A549 (cell line): Measurements from ENCODE around the gene RASA2. TPM values are rescaled to one million over a fixed set of nuclear protein-coding genes. Genes with fewer than 3 reads are reported as not detected.

ENCODE experiments used
- ATAC-seq, 2 experiments: fragments of 200-7000 bp in 1 of 2; fragments of >200 bp in 1 of 2; cut with Nextera tagmentation in 1 of 2; cut with Tn5 transposase in 1 of 2; 3 replicates each; pipeline versions ENCODE4 v1.8.0 to v1.9.1; 2018 to 2020; ENCODE audit warnings: mild to moderate bottlenecking in 1 of 2, moderate library complexity in 1 of 2
- CTCF ChIA-PET: fragments of 300-600 bp; sonication (Branson Sonifier 250); formaldehyde crosslinking; extraction: SDS; loops from one replicate; lab custom pipeline; 2021; ENCODE audit warnings: antibody characterized with exemption, inconsistent platforms; lab: Yijun Ruan, JAX
- POLR2A ChIA-PET: fragments of 350-600 bp; formaldehyde crosslinking; extraction: SDS; loops from one replicate; lab custom pipeline; 2021; ENCODE audit warnings: antibody characterized with exemption, inconsistent platforms; lab: Yijun Ruan, JAX
- DNase-seq, 2 experiments: peaks; one replicate each; pipeline versions ENCODE4 v3.0.0 to v3.0.0-alpha.2; 2011 to 2016; ENCODE audit warnings: low read depth in 1 of 2, low spot score in 1 of 2
- FAIRE-seq: peaks from 2 replicates; lab custom pipeline; 2011; peaks lifted over from hg19 to GRCh38; lab: Jason Lieb, UNC
- H3K27ac ChIP-seq, 2 experiments: fragments of >200 bp; sonication (Bioruptor Twin); formaldehyde crosslinking; 3 replicates each; pipeline ENCODE4 v1.5.1; 2016 to 2017
- H3K4me1 ChIP-seq: fragments of >200 bp; sonication (Bioruptor Twin); formaldehyde crosslinking; 3 replicates; pipeline ENCODE4 v1.6.1; 2016
- H3K4me2 ChIP-seq: fragments of >200 bp; sonication (Bioruptor Twin); formaldehyde crosslinking; 3 replicates; pipeline ENCODE4 v1.6.1; 2016
- H3K4me3 ChIP-seq: fragments of >200 bp; sonication (Bioruptor Twin); formaldehyde crosslinking; 3 replicates; pipeline ENCODE4 v1.5.1; 2016
- H3K9me3 ChIP-seq: fragments of >200 bp; sonication (Bioruptor Twin); formaldehyde crosslinking; 3 replicates; pipeline ENCODE4 v1.6.1; 2016
- BHLHE40 ChIP-seq: IDR thresholded peaks from 2 replicates; pipeline ENCODE4 v1.6.1; 2012; ENCODE audit warnings: low read depth, low read length, inconsistent platforms
- CHD2 ChIP-seq: fragments of 150-350 bp; IDR thresholded peaks from 2 replicates; pipeline ENCODE4 v1.6.1; 2014; ENCODE audit warnings: low read length; ENCODE audit not compliant: partially characterized antibody
- EHMT2 ChIP-seq: fragments of 200-600 bp; sonication (generic); IDR thresholded peaks from 2 replicates; pipeline ENCODE4 v1.6.1; 2016; ENCODE audit warnings: antibody characterized with exemption, low read depth, mild to moderate bottlenecking, moderate library complexity
- EP300 ChIP-seq, 2 experiments: fragments of >200 bp; sonication (Bioruptor Twin); formaldehyde crosslinking; IDR thresholded peaks; 2 replicates in 1 of 2; 3 replicates in 1 of 2; pipeline ENCODE4 v1.6.1; 2016 to 2017
- ESRRA ChIP-seq: fragments of 150-350 bp; IDR thresholded peaks from 2 replicates; pipeline ENCODE4 v1.6.1; 2014; ENCODE audit warnings: mild to moderate bottlenecking, low read length, borderline replicate concordance
- FOSB ChIP-seq: fragments of 250-450 bp; sonication (Bioruptor Pico); IDR thresholded peaks from 2 replicates; pipeline ENCODE4 v1.5.0; 2020; ENCODE audit warnings: mild to moderate bottlenecking, moderate library complexity
- HEYL ChIP-seq: fragments of 250-450 bp; sonication (Bioruptor Pico); IDR thresholded peaks from 2 replicates; pipeline ENCODE4 v1.8.0; 2021; ENCODE audit warnings: mild to moderate bottlenecking, moderate library complexity
- HOXA7 ChIP-seq: fragments of 250-450 bp; sonication (Bioruptor Pico); IDR thresholded peaks from 2 replicates; pipeline ENCODE4 v1.5.0; 2020; ENCODE audit warnings: mild to moderate bottlenecking, moderate library complexity
- HOXB13 ChIP-seq: fragments of 250-450 bp; sonication (Bioruptor Pico); IDR thresholded peaks from 2 replicates; pipeline ENCODE4 v1.5.0; 2020; ENCODE audit warnings: low read depth, mild to moderate bottlenecking, moderate library complexity
- HOXB5 ChIP-seq: fragments of 250-450 bp; sonication (Bioruptor Pico); IDR thresholded peaks from 2 replicates; pipeline ENCODE4 v1.5.0; 2020; ENCODE audit warnings: mild to moderate bottlenecking, moderate library complexity
- JUN ChIP-seq, 2 experiments: fragments of >200 bp; sonication (Bioruptor Twin); formaldehyde crosslinking; IDR thresholded peaks; 2 replicates in 1 of 2; 3 replicates in 1 of 2; pipeline ENCODE4 v1.6.1; 2016 to 2017
- JUNB ChIP-seq: fragments of >200 bp; sonication (Bioruptor Twin); formaldehyde crosslinking; IDR thresholded peaks from 2 replicates; pipeline ENCODE4 v1.6.1; 2016
- MAFK ChIP-seq: fragments of 450-650 bp; IDR thresholded peaks from 2 replicates; pipeline ENCODE4 v1.6.1; 2014; ENCODE audit not compliant: partially characterized antibody
- MAZ ChIP-seq: fragments of 150-350 bp; IDR thresholded peaks from 2 replicates; pipeline ENCODE4 v1.6.1; 2014; ENCODE audit warnings: antibody characterized with exemption, low read depth, low read length, borderline replicate concordance
- NR3C1 ChIP-seq: fragments of >200 bp; sonication (Bioruptor Twin); formaldehyde crosslinking; IDR thresholded peaks from 3 replicates; pipeline ENCODE4 v1.6.1; 2017
- PHF8 ChIP-seq: fragments of 200-600 bp; sonication (generic); IDR thresholded peaks from 2 replicates; pipeline ENCODE4 v1.6.1; 2016; ENCODE audit warnings: low read depth, mild to moderate bottlenecking, antibody characterized with exemption, moderate library complexity, borderline replicate concordance
- POLR2AphosphoS2 ChIP-seq: conservative IDR thresholded peaks from 2 replicates; pipeline ENCODE4 v1.6.1; 2012; ENCODE audit warnings: low read length, improper control_type of control experiment, inconsistent platforms
- RAD21 ChIP-seq, 2 experiments: fragments of >200 bp in 1 of 2; sonication (Bioruptor Twin) in 1 of 2; formaldehyde crosslinking in 1 of 2; IDR thresholded peaks in 1 of 2; conservative IDR thresholded peaks in 1 of 2; 2 replicates in 1 of 2; 3 replicates in 1 of 2; pipeline ENCODE4 v1.6.1; 2012 to 2018; ENCODE audit warnings: inconsistent platforms in 1 of 2
- REST ChIP-seq: fragments of 200-600 bp; sonication (generic); IDR thresholded peaks from 2 replicates; pipeline ENCODE4 v1.6.1; 2016; ENCODE audit warnings: antibody characterized with exemption, mild to moderate bottlenecking, moderate library complexity
- SREBF2 ChIP-seq: fragments of 450-650 bp; IDR thresholded peaks from 2 replicates; pipeline ENCODE4 v1.6.1; 2014; ENCODE audit warnings: mild to moderate bottlenecking, moderate library complexity
- TFCP2L1 ChIP-seq: fragments of 250-450 bp; sonication (Bioruptor Pico); IDR thresholded peaks from 2 replicates; pipeline ENCODE4 v1.5.0; 2021; ENCODE audit warnings: mild to moderate bottlenecking
- TP53 ChIP-seq: fragments of 250-450 bp; sonication (Bioruptor Pico); IDR thresholded peaks from 2 replicates; pipeline ENCODE4 v1.5.0; 2021; ENCODE audit warnings: mild to moderate bottlenecking, moderate library complexity
- USF2 ChIP-seq: fragments of 450-650 bp; IDR thresholded peaks from 2 replicates; pipeline ENCODE4 v1.6.1; 2014; ENCODE audit warnings: antibody characterized with exemption
- ZFP36 ChIP-seq: fragments of 450-650 bp; IDR thresholded peaks from 2 replicates; pipeline ENCODE4 v1.6.1; 2014; ENCODE audit warnings: borderline replicate concordance; ENCODE audit not compliant: partially characterized antibody
- ZSCAN20 ChIP-seq: fragments of 250-450 bp; sonication (Bioruptor Pico); IDR thresholded peaks from 2 replicates; pipeline ENCODE4 v1.8.0; 2022; ENCODE audit warnings: mild to moderate bottlenecking, moderate library complexity
- WGBS: methylation state at CpG from one replicate; pipeline ENCODE4 v1.1.6; 2017; ENCODE audit errors: missing lambda C conversion rate; 5-methylcytosine and 5-hydroxymethylcytosine counted together
- polyA plus RNA-seq, 4 experiments: library from polyadenylated mRNA; depleted of rRNA in 3 of 4; stranded (reverse); fragments of >200 nt; fragmentation: RNase III in 1 of 4; extraction: RNeasy Plus Mini Kit Qiagen cat#74134 plus additional on column Dnase treatment in 1 of 4; gene quantifications; 2 replicates in 3 of 4; 3 replicates in 1 of 4; pipeline ENCODE4 v1.2.3, GENCODE V29; 2011 to 2017
- TF ChIP-seq, protein P1 (sequence below): fragments of >200 bp; sonication (Bioruptor Twin); formaldehyde crosslinking; IDR thresholded peaks from 2 replicates; pipeline ENCODE4 v1.6.1; 2016
- TF ChIP-seq, protein P2 (sequence below): fragments of 150-350 bp; IDR thresholded peaks from 2 replicates; pipeline ENCODE4 v1.6.1; 2014; ENCODE audit warnings: low read depth, mild to moderate bottlenecking, low read length
- TF ChIP-seq, protein P3 (sequence below): IDR thresholded peaks from 2 replicates; pipeline ENCODE4 v1.6.1; 2012

RASA2 gene
- polyA plus RNA-seq, 2 of the 4 experiments (the other 2 are of a cell fraction) = 6.7 to 12.0 TPM

GRCh38 chr3:141442446-141442845 is 44.4 kb upstream of the RASA2 start:
- whole genome bisulfite sequencing = 93% methylated on average over 10 of the region's 10 CpGs
- Histone ChIP-seq H3K4me2 (no peak overlapping the region), H3K27ac (no peak overlapping the region; a peak in 1 of 6 replicates), H3K9me3 (no peaks in the 10 kb centered on the region), H3K4me3 (no peak overlapping the region), H3K4me1 (peaks cover 18% of the 10 kb centered on the region)
- no peak for TF ChIP-seq MAFK
- no peak for TF ChIP-seq EHMT2
- no peak for TF ChIP-seq TFCP2L1 (CRISPR knock-in tag)
- no peak for TF ChIP-seq CHD2
- no peak for TF ChIP-seq REST
- no peak for TF ChIP-seq TP53 (CRISPR knock-in tag)
- TF ChIP-seq JUNB = no peak
- no peak for TF ChIP-seq POLR2AphosphoS2
- no peak for TF ChIP-seq JUN (IDR thresholded peaks at IDR 0.05)
- TF ChIP-seq ZFP36 = no peak
- no peak for TF ChIP-seq SREBF2
- TF ChIP-seq FOSB (CRISPR knock-in tag) = no peak
- no peak for TF ChIP-seq HOXB5
- TF ChIP-seq, protein P1, sequence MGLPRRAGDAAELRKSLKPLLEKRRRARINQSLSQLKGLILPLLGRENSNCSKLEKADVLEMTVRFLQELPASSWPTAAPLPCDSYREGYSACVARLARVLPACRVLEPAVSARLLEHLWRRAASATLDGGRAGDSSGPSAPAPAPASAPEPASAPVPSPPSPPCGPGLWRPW = no peak
- FAIRE-seq (no peak), DNase-seq (no peak), ATAC-seq (no peak)
- POLR2A ChIA-PET = no interaction called here
- CTCF ChIA-PET = interaction anchor here (0.6 to 6.0 kb wide), 22 partner anchors 8 to 297 kb away, joined by 3 to 38 read pairs (median 6); no protein-coding TSS in a partner anchor

DNA sequence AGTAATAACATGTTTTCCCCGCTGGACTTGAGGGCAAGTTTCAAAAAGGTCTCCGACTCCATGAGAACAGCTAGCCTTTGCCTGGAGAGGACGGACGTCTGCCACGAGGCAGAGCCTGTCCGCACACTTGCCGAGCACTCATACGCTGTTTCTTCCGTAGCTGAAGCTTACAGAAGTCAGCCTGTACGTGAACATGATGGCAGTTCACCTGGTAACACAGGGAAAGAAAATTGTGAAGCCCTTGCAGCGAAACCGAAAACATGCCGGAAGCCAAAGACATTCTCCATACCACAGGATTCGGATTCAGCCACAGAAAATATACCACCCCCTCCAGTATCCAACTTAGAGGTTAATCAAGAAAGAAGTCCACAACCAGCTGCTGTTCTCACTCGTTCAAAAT is 43.9 kb upstream of the RASA2 start:
- no peaks in the 10 kb centered on the region for H3K9me3 ChIP-seq
- FAIRE-seq (no peak), DNase-seq (no peak), ATAC-seq (no peak)
- ChIA-PET CTCF (interaction anchor here (0.6 to 6.0 kb wide), 14 partner anchors 8 to 203 kb away, joined by 3 to 38 read pairs (median 6); no protein-coding TSS in a partner anchor), POLR2A (no interaction called here)
- TF ChIP-seq HOXB13 (CRISPR knock-in tag) (no peak), MAZ (no peak), USF2 (no peak), ESRRA (no peak), BHLHE40 (no peak), JUNB (no peak), JUN (IDR thresholded peaks at IDR 0.05) (no peak), HOXB5 (no peak), PHF8 (no peak), ZSCAN20 (CRISPR knock-in tag) (no peak), HOXA7 (CRISPR knock-in tag) (no peak), ZFP36 (no peak), NR3C1 (no peak), EP300 (IDR thresholded peaks at IDR 0.05) (no peak), RAD21 (conservative IDR thresholded peaks at IDR 0.05 in 1 of 2, IDR thresholded peaks at IDR 0.05 in 1 of 2) (no peak), HEYL (CRISPR knock-in tag) (no peak)
- TF ChIP-seq, protein P2, sequence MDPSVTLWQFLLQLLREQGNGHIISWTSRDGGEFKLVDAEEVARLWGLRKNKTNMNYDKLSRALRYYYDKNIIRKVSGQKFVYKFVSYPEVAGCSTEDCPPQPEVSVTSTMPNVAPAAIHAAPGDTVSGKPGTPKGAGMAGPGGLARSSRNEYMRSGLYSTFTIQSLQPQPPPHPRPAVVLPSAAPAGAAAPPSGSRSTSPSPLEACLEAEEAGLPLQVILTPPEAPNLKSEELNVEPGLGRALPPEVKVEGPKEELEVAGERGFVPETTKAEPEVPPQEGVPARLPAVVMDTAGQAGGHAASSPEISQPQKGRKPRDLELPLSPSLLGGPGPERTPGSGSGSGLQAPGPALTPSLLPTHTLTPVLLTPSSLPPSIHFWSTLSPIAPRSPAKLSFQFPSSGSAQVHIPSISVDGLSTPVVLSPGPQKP = no peak
- TF ChIP-seq, protein P3, sequence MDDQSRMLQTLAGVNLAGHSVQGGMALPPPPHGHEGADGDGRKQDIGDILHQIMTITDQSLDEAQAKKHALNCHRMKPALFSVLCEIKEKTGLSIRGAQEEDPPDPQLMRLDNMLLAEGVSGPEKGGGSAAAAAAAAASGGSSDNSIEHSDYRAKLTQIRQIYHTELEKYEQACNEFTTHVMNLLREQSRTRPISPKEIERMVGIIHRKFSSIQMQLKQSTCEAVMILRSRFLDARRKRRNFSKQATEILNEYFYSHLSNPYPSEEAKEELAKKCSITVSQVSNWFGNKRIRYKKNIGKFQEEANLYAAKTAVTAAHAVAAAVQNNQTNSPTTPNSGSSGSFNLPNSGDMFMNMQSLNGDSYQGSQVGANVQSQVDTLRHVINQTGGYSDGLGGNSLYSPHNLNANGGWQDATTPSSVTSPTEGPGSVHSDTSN = no peak
- TF ChIP-seq, all 56 proteins: peak for 0
- Histone ChIP-seq H3K4me1 (peaks cover 20% of the 10 kb centered on the region), H3K27ac (no peak overlapping the region), H3K4me2 (no peak overlapping the region), H3K4me3 (no peak overlapping the region)
- WGBS = 96% methylated on average over 15 of the region's 15 CpGs
